GM12801 (cell line): ENCODE measurements around the gene FAM111A.

ENCODE experiments used
- TF ChIP-seq, protein P1 (sequence below): IDR thresholded peaks from one replicate; pipeline ENCODE4 v1.5.1; 2011; ENCODE audit warnings: control low read depth; ENCODE audit not compliant: insufficient read length; ENCODE audit errors: extremely low read depth

FAM111A gene

DNA sequence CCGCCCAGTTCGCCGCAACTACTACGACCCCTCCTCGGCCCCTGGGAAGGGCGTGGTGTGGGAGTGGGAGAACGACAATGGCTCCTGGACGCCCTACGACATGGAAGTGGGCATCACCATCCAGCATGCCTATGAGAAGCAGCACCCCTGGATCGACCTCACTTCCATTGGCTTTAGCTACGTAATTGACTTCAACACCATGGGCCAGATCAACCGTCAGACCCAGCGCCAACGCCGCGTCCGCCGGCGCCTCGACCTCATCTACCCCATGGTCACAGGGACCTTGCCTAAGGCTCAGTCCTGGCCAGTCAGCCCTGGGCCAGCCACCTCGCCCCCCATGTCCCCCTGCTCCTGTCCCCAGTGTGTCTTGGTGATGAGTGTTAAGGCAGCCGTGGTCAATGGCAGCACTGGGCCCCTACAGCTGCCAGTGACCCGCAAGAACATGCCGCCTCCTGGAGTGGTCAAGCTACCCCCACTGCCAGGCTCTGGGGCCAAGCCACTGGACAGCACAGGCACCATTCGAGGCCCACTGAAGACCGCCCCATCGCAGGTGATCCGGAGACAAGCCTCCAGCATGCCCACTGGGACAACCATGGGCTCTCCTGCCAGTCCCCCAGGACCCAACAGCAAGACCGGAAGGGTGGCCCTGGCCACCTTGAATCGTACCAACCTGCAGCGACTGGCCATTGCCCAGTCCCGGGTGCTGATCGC lies 39.2 kb downstream of the FAM111A start:
- TF ChIP-seq, protein P1, sequence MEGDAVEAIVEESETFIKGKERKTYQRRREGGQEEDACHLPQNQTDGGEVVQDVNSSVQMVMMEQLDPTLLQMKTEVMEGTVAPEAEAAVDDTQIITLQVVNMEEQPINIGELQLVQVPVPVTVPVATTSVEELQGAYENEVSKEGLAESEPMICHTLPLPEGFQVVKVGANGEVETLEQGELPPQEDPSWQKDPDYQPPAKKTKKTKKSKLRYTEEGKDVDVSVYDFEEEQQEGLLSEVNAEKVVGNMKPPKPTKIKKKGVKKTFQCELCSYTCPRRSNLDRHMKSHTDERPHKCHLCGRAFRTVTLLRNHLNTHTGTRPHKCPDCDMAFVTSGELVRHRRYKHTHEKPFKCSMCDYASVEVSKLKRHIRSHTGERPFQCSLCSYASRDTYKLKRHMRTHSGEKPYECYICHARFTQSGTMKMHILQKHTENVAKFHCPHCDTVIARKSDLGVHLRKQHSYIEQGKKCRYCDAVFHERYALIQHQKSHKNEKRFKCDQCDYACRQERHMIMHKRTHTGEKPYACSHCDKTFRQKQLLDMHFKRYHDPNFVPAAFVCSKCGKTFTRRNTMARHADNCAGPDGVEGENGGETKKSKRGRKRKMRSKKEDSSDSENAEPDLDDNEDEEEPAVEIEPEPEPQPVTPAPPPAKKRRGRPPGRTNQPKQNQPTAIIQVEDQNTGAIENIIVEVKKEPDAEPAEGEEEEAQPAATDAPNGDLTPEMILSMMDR, result no peak

DNA sequence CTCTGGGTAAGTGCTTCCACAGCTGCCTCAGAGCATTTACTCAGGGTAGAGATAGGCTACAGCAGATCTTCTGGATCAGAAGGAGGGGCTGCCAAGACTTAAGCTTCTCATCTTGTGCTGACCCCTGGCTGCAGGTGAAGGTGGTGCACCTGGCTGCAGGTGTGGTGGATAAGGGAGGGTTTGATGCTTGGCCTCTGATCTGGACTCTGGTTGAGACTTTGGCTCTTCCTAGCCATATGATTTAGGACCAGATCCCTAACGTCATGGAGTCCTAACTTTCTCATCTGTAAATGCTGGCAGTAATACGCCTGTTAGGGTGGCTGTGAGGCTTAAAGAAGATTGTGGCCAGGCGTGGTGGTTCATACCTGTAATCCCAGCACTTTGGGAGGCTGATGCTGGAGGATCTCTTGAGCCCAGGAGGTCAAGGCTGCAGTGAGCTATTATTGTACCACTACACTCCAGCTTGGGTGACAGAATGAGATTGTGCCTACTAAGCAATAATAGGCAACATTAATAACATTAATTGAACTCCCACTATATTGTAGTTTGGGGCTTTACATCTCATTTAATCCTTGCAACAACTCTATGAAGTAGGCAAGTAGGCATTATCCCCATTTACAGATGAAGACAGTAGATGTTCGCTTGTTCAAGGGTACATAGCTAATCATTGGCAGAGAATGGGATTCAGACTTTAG lies 39.9 kb downstream of the FAM111A start:
- TF ChIP-seq, protein P1, result no peak

GRCh38 chr11:59183771-59184170 lies 41.1 kb downstream of the FAM111A start:
- TF ChIP-seq, protein P1, result no peak

DNA sequence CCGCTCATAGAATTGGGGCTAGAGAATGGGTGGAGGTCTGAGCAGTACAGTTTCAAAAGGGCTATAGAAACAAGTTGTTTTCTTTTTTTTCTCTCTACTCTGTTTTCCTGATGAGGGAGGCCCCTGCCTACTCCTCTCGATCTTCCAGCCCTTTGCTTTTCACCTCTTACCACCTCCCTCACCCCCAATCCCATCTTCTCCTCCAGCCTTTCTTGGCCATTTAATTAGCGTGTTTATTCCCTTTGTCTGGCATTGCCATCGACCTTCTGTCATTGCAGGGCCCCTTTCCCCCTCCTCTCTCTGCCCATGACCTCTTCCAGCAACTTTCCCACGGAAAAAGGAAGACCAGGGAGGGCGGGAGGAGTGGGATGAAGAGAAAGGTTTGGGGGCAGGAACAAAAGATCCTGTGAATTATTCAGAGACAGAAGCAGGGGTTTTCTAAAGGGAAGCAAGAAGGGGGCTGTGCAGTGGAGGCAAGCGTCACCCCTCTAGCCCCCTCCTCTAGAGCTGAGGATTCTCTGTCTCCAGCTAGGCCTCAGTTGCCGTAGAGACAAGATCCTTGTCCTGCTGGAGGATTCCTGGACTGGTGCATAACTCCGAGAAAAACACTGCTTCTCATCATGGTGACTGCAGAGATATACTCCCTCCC lies 42.2 kb downstream of the FAM111A start:
- TF ChIP-seq, protein P1, result no peak

DNA sequence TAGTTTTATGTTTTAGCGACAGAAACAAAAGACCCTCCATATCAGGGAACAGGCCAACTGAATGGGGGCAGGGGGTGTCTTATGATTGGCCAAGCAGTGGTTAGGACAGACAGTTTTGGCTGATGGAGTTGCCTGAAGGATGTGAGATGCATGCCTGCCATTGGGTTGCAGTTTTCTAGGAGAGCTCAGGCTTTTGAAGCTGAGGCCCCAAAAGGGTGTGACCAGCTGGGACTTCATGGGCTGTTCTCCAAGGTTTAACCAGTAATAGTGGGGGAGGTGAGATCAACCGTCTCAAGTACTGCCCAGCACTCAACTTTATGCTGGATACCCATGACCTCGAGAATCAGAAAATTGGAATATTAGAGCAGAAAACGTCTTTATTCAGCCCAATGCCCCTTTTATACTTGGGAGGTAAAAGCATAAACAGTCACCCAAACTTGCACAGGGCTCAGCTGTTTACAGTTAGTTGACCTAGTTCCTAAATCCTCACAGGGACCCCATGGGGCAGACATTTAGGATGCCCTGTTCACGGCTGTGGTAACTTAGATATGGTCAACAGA lies 42.8 kb downstream of the FAM111A start:
- TF ChIP-seq, protein P1, result no peak

GRCh38 chr11:59186130-59186594 lies 43.5 kb downstream of the FAM111A start:
- TF ChIP-seq, protein P1, result no peak

- TF ChIP-seq, protein P1, result no peak
Observed at GRCh38 chr11:59187035-59187434, 44.4 kb downstream of the FAM111A start.
